ENCODE results near the gene CD58.

GRCh38 chr1:116488071-116488470 lies 82.8 kb downstream of the CD58 start:
- TF ChIP-seq POLR2A (IDR thresholded peaks at IDR 0.05) (no peak), CTCF (IDR thresholded peaks at IDR 0.05) (no peak)

All from adrenal gland (tissue), 5 donors.